Hair follicle dermal papilla cell (primary cell): ENCODE data around the gene PALS2. TPM values are rescaled to one million over a fixed set of nuclear protein-coding genes. Genes with fewer than 3 reads are reported as not detected.

ENCODE experiments used
- small RNA-seq: library from RNA; depleted of rRNA; stranded (forward); fragments of <200 nt; gene quantifications from one replicate; pipeline ENCODE3, GENCODE V24; 2012
- total RNA-seq: library from RNA; depleted of rRNA; stranded (reverse); fragments of >200 nt; gene quantifications from 2 replicates; pipeline ENCODE4 v1.2.3, GENCODE V29; 2012

Gene PALS2
- total RNA-seq = 29.7 and 43.1 TPM in 2 replicates

DNA sequence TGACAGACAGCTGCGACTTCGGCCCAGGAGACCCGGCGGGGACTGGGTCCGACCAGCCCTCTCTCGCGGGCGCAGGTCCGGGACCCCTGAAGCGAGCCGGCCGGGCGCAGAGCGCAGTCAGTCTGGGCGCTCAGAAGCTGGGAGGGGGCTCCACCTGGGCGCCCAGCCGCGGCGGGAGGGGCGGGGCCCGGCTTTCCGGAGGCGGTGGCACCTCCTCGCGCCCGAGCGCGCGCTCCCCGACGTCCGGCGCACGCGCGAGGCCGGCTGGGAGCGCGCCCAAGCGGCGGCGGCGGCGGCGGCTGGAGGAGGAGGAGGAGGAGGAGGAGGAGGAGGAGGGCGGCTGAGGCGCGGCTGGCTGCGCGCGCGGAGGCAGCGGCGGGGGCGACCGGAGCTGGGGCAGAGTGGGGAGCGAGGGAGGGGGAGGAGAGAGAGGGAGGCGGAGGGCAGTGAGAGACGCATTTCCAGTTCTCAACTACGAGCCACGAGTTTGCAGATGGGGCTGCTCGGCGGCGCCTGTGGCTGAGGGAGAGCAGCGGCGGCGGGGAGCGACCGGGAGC lies at the start of gene PALS2:
Gene PALS2, plus strand, starts transcription at position 456 of the 557 bp plus-strand sequence. CDS start 50,216 bp downstream, outside the sequence.

Small RNA genes within 50 kb of the gene (small RNA-seq; reads per million reads assigned to genes)
- gene RNU6-1103P (not detected), gene SUMO2P14 (not detected)

Other genes with a start within 250 kb of the PALS2 start
- gene GSDME, start 184.0 kb downstream of the PALS2 start, total RNA-seq = 29.5 and 34.7 TPM in 2 replicates